ENCODE data around the gene LDLRAD4. TPM values are rescaled to one million over a fixed set of nuclear protein-coding genes. Genes with fewer than 3 reads are reported as not detected.

Gene LDLRAD4
- polyA plus RNA-seq, 1 experiment: not detected

- no peak overlapping the region for H3K27ac ChIP-seq (ENCODE audit: low read depth, low read length)
- no peaks in the 10 kb centered on the region; the same call in 1 of the 2 replicates for H3K9me3 ChIP-seq (ENCODE audit: control insufficient read depth, insufficient read depth, low read length)
- no peaks in the 10 kb centered on the region for H3K27me3 ChIP-seq (ENCODE audit: control insufficient read depth, insufficient read depth, low read length)
- ChIA-PET CTCF (no interaction called here), POLR2A (no interaction called here)
- DNase-seq (ENCODE audit: low read depth, low spot score): no peak
- H3K4me3 ChIP-seq (ENCODE audit: low read depth, low read length): no peak overlapping the region
- no peak for TF ChIP-seq CTCF (IDR thresholded peaks at IDR 0.05; ENCODE audit: low read depth, low read length)
Observed at GRCh38 chr18:13400636-13401315, 182.2 kb downstream of the LDLRAD4 start.

GRCh38 chr18:13401404-13401803, 182.8 kb downstream of the LDLRAD4 start:
- no peak for TF ChIP-seq CTCF (IDR thresholded peaks at IDR 0.05; ENCODE audit: low read depth, low read length)
- CTCF ChIA-PET: no interaction called here
- POLR2A ChIA-PET: no interaction called here

GRCh38 chr18:13401826-13402225, 183.3 kb downstream of the LDLRAD4 start:
- no peak for TF ChIP-seq CTCF (IDR thresholded peaks at IDR 0.05; ENCODE audit: low read depth, low read length)
- ChIA-PET CTCF (no interaction called here), POLR2A (no interaction called here)
- Histone ChIP-seq H3K27ac (ENCODE audit: low read depth, low read length) (no peak overlapping the region), H3K27me3 (ENCODE audit: control insufficient read depth, insufficient read depth, low read length) (no peaks in the 10 kb centered on the region), H3K4me3 (ENCODE audit: low read depth, low read length) (no peak overlapping the region), H3K9me3 (ENCODE audit: control insufficient read depth, insufficient read depth, low read length) (no peaks in the 10 kb centered on the region; the same call in 1 of the 2 replicates)
- DNase-seq (ENCODE audit: low read depth, low spot score): no peak

More at GRCh38 chr18:13401404-13401803, 182.8 kb downstream of the LDLRAD4 start:
- H3K27ac ChIP-seq (ENCODE audit: low read depth, low read length): no peak overlapping the region
- H3K27me3 ChIP-seq (ENCODE audit: control insufficient read depth, insufficient read depth, low read length): no peaks in the 10 kb centered on the region
- H3K4me3 ChIP-seq (ENCODE audit: low read depth, low read length): no peak overlapping the region
- no peaks in the 10 kb centered on the region; the same call in 1 of the 2 replicates for H3K9me3 ChIP-seq (ENCODE audit: control insufficient read depth, insufficient read depth, low read length)
- no peak for DNase-seq (ENCODE audit: low read depth, low spot score)

GRCh38 chr18:13403786-13404549, 185.4 kb downstream of the LDLRAD4 start:
- Histone ChIP-seq H3K27ac (ENCODE audit: low read depth, low read length) (no peak overlapping the region), H3K27me3 (ENCODE audit: control insufficient read depth, insufficient read depth, low read length) (no peaks in the 10 kb centered on the region), H3K4me3 (ENCODE audit: low read depth, low read length) (no peak overlapping the region), H3K9me3 (ENCODE audit: control insufficient read depth, insufficient read depth, low read length) (no peaks in the 10 kb centered on the region)
- DNase-seq (ENCODE audit: low read depth, low spot score): no peak
- TF ChIP-seq CTCF (IDR thresholded peaks at IDR 0.05; ENCODE audit: low read depth, low read length): no peak
- ChIA-PET POLR2A (no interaction called here), CTCF (no interaction called here)
